ENCODE measurements around the gene ITPR2.
"Not testable (repeated sequence)": the region's sequence is repeated elsewhere in the genome, so short reads cannot be mapped to it uniquely, and the experiment has no call there.

Gene ITPR2

GRCh38 chr12:26666286-26666685, 166.7 kb downstream of the ITPR2 start:
- DNase-seq (ENCODE audit: low read depth in 2 of 2) = no peak

GRCh38 chr12:26661399-26661798, 171.6 kb downstream of the ITPR2 start:
- no peak for DNase-seq (ENCODE audit: low read depth in 2 of 2)

DNA sequence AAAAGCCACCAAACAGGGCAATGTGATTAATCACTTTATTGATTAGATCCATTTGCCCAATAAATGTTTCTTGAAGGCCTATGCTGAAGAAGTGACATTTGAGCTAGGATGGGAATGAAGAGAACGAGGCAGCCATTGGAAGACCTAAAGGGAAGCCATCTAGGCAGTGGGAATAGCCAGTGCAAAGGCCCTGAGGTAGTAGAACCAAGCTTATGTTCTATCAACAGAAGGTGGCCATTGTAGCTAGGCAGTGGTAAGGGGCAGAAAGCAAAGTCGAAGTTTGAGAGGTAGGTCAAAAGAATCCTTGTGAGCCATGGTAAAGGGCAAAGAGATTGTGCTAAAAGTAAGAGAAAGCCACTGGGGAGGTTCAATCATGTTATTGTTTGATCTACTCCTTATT, 173.1 kb downstream of the ITPR2 start:
- no peak for DNase-seq (ENCODE audit: low read depth in 2 of 2)

DNA sequence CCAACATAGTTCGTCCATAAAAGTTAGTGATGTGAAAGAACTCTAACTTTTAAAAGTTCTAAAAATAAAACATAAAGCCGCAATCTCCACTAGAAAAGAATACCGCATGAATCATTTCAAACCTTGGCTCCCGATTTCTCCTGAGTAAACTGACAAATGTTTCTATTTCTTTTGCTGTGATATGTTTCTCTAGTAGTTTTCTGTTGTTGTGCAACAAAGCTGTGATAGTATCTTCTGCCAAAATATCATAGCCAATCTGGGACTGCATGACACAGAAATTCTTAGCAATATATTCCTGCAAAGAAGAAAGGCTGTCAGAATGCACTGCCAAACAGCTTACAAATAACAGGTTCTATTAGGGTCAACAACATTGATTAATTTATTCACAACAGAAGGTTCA, 174.0 kb downstream of the ITPR2 start:
- no peak for DNase-seq (ENCODE audit: low read depth in 2 of 2)

DNA sequence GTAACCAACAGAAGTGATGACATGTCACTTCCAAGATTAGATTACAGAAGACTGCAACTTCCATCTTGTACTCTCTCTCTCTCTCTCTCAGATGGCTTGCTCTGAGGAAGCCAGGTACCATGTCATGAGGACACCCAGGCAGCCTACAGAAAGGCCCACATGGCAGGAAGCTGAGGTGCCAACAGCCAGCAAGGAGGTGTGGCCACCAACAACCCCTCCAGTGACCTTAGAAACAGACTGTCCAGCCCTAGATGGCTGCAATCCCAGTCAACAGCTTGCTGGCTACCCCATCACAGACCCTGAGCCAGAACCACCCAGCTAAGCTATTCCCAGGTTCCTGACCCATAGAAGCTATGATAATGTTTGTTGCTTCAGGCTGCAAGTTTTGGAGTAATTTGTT, 178.4 kb downstream of the ITPR2 start:
- no peak for DNase-seq (ENCODE audit: low read depth in 2 of 2)

GRCh38 chr12:26651566-26652188, 181.3 kb downstream of the ITPR2 start:
- no peak for DNase-seq (ENCODE audit: low read depth in 2 of 2)

DNA sequence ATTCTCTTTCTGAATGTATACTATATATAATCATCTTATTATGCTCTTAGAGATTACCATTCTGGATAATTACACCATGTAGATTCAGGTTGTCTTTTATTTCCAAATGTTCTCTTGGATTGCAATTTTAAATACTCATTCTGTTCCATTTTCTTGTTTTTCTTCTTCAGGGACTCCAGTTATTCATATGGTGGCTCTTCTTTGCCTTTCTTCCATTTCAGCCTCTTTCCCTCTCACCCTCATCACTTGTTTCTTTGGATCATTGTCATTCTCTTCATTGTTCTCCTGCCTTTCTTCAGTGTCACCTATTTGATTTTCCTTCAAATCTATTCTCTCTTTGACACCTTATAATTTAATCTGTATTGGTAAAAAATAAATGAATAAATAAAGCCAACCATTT, 182.0 kb downstream of the ITPR2 start:
- DNase-seq (ENCODE audit: low read depth in 2 of 2) = no peak

- no peak for DNase-seq (ENCODE audit: low read depth in 2 of 2)
Observed at GRCh38 chr12:26648999-26649398, 184.0 kb downstream of the ITPR2 start.

DNA sequence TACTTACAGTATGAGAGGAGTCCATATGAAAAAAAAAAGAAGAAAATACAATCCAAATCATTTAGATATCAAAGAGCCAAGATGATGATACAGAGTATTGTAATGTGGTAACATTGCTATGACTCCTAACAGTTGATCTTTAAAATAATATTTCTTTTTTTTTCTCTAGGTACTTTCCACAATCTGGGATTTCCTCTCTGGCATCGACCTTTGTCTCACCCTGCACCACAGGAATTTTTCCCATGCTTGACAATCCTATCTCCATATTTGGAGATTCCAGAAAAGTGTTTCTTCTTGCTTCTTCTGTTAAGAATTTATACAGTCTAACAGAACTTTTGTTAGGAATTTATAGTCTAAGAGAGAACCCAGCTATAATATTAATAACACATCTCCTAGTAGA, 184.4 kb downstream of the ITPR2 start:
- DNase-seq (ENCODE audit: low read depth in 2 of 2) = no peak

- no peak for DNase-seq (ENCODE audit: low read depth in 2 of 2)
Observed at GRCh38 chr12:26648066-26648465, 184.9 kb downstream of the ITPR2 start.

DNA sequence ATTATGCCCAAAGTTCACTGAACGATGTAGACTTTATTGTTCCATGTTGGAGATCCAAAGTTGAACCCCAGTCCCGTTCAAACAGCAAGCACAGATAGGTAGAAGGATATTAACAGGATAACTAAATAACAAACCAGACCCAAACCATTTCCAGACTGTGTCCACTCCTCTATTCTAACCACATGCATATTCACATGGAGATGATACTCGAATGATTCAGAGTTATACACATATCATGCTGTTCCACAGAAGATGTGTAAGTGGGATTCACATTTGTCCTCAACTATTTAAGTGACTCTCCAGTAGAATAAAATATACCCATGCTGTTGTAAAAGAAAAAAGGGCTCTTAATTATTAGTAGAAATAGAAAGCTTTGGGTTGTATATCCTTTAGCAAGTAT, 185.9 kb downstream of the ITPR2 start:
- DNase-seq (ENCODE audit: low read depth in 2 of 2) = no peak

DNA sequence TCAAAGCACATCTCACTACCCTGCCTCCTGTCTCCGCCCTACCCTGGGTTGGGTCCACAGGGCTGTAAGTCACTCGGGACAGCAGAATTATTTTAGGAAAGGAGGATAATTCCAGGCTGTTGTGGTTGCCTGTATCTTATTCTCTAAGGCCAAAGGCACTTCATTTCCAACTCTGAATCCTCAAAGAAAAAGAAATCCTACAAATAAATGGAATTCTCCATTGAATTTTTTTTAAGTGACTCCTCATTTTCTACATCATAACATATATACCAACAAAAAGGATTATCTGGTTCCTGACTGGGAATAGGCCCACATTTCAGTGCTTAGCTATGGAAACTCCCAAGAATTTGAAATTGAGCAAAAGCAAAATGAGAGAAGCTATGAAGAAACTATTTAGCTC, 186.4 kb downstream of the ITPR2 start:
- DNase-seq (ENCODE audit: low read depth in 2 of 2) = no peak

GRCh38 chr12:26644376-26644775, 188.6 kb downstream of the ITPR2 start:
- not testable (repeated sequence) for DNase-seq (ENCODE audit: low read depth in 2 of 2)

- DNase-seq (ENCODE audit: low read depth in 2 of 2) = no peak
Observed at GRCh38 chr12:26643532-26644315, 189.3 kb downstream of the ITPR2 start.

DNA sequence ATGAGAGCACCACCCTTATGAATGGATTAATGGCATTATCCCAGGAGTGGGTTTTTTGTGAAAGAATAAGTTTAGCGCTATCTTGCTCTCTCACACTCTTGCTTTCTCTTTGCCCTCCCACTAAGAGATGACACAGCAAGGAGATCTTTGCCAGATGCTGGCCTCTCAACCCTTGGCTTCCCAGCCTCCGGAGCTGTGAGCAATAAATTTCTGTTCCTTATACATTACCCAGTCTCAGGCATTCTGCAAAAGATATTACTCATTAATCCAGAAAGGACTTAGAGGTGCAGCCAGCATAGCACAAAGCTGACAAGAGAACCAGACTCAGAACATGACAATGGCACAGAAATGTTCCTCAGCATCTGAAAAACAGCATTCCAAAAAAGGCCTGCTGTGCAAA, 190.6 kb downstream of the ITPR2 start:
- no peak for DNase-seq (ENCODE audit: low read depth in 2 of 2)

GRCh38 chr12:26636710-26637328, 196.2 kb downstream of the ITPR2 start:
- DNase-seq (ENCODE audit: low read depth in 2 of 2) = no peak

DNA sequence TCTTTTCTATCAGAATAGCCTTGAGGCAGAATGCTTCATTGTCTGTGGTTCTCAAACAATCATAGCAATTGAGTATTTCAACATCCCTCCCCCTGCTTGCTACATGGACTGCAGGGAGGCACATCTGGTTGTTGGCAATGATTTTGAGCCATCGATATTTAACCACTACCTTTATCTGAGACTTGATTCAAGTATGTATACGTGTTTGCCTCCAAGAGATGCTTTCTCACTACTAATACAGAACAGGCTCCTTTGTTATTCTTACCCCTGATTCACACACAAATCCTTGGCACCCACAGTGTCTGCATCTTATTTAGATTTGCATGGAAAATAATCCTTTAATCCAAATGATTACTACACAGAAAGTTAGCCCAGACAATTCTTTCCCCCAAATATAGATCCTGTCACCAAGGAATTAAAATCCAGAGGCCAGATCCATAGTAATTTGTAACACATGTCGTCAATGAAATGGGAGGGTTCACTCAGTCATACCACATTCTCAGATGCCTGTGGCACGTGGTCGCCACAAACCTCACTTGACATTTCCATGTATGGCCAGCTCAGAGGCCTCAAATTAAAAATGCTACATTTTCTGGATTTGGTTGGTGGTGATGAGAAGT, 199.3 kb downstream of the ITPR2 start:
- DNase-seq (ENCODE audit: low read depth in 2 of 2) = no peak

GRCh38 chr12:26632756-26633155, 200.2 kb downstream of the ITPR2 start:
- no peak for DNase-seq (ENCODE audit: low read depth in 2 of 2)

- no peak for DNase-seq (ENCODE audit: low read depth in 2 of 2)
Observed at GRCh38 chr12:26631846-26632245, 201.1 kb downstream of the ITPR2 start.

GRCh38 chr12:26630546-26631027, 202.4 kb downstream of the ITPR2 start:
- no peak for DNase-seq (ENCODE audit: low read depth in 2 of 2)

DNA sequence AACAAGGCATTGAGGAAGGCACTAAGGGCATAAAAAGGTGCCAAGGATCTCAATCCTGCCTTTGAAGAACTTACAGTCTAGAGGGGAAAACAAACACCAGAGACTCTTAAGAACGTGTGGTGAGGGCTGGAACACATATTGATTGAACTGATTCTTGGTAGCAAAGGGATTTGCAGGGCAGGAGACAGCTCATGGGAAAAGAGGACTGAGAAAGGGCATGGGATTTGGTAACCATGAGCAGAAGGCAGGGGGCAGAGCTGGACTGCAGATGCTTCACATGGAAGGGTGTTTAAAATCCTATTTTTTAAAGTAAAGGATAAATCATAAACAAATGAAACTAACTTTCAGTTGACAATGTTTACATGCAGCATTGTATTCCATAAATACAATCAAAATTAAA, 203.1 kb downstream of the ITPR2 start:
- DNase-seq (ENCODE audit: low read depth in 2 of 2) = no peak

DNA sequence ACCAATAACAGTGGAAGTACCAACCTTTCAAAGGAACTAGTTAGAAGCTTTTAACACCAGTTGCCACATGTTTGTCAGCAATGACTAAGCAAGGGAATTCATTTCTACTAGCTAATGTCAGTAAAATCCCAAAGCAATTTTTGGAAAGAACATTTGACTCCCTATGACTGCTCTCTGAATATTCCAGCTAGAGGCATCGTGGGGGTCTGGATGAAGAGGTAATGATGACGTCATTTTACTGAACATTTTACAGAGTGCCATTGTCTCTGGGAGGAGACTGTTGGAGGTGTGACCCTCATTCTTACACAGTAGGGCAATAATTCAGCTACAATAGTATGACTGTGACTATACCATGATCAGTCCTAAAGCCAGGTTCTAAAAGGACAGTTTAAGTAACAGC, 204.8 kb downstream of the ITPR2 start:
- no peak for DNase-seq (ENCODE audit: low read depth in 2 of 2)

DNA sequence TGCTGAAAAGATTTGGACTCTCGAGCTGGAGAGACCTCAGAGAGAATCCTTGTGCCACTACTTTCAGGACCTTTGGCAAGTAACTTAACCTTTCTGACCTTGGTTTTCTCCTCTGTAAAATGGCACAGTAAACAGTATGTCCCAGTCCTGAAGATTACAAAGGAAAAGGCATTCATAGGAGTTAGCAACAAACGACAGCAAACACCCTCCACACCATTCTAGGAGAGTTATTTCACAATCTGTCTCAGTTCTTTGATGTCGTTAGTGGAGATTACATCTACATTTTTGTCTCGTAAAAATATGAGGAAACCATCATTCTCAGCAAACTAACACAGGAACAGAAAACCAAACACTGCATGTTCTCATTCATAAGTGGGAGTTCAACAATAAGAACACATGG, 205.7 kb downstream of the ITPR2 start:
- DNase-seq (ENCODE audit: low read depth in 2 of 2) = no peak

Data from stimulated activated CD8-positive, alpha-beta memory T cell treated with anti-CD3 and anti-CD28 coated beads, Interleukin-7, amount 100 ng/mL, for 1 hour (primary cell).